ENCODE measurements around the gene DUSP28.

GRCh38 chr2:240530181-240530580, 30.0 kb upstream of the DUSP28 start:
- TF ChIP-seq EP300 (IDR thresholded peaks at IDR 0.05; ENCODE audit: borderline replicate concordance), result no peak
- no peak for TF ChIP-seq RAD21 (IDR thresholded peaks at IDR 0.05; ENCODE audit: low read depth)
- TF ChIP-seq MAX (IDR thresholded peaks at IDR 0.05), result no peak
- no peak for TF ChIP-seq FOXM1 (IDR thresholded peaks at IDR 0.05; ENCODE audit: borderline replicate concordance, low read depth)
- TF ChIP-seq CREB1 (IDR thresholded peaks at IDR 0.05; ENCODE audit: low read depth), result no peak
- TF ChIP-seq YY1 (IDR thresholded peaks at IDR 0.05; ENCODE audit: low read depth), result no peak
